ENCODE measurements around the gene DERA. TPM values are rescaled to one million over a fixed set of nuclear protein-coding genes. Genes with fewer than 3 reads are reported as not detected.

DERA gene
- total and polyA plus RNA-seq, 2 of the 8 experiments (the other 6 are each of a cell fraction or from before 2014, with no cell fraction given): 13.1 to 17.1 TPM

DNA sequence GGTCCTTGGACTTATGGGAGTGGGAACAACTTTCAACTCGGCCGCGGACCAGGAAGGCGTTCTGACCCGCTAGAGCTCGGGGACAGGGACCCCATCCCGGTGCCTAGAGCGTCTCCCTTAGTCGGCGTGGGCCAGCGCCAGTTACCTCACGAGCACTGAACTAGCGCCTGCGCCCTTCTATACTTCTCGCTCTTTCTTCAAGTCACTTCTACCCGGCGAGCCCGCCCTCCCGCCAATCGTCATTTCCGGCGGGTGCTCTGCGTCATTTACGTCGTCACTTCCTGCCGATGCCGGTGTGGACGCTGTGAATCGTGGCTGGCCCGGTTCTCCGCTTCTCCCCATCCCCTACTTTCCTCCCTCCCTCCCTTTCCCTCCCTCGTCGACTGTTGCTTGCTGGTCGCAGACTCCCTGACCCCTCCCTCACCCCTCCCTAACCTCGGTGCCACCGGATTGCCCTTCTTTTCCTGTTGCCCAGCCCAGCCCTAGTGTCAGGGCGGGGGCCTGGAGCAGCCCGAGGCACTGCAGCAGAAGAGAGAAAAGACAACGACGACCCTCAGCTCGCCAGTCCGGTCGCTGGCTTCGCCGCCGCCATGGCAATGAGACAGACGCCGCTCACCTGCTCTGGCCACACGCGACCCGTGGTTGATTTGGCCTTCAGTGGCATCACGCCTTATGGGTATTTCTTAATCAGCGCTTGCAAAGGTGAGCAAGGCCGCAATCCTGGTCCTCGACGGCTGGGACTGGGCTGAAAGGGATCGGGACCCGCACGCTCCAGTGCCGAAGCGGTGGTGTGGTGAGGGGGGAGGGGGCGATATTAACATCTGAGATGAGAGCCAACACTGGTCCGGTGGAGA is 28.8 kb upstream of the DERA start, which contains the start of gene STRAP (continued):
- TF ChIP-seq EP300 (IDR thresholded peaks at IDR 0.05; ENCODE audit: borderline replicate concordance in 1 of 2, low read depth in 2 of 2, low read length in 2 of 2): peak in 1 of 2 experiments; percentile 11; a peak in 1 of 3 replicates
- no peak for TF ChIP-seq NANOG (IDR thresholded peaks at IDR 0.05; ENCODE audit: insufficient read depth, low read depth, low read length, poor library complexity, severe bottlenecking)
